ENCODE data around the gene MYH14.

MYH14 gene

GRCh38 chr19:50203281-50204080 is at the start of gene MYH14:
Gene MYH14 (plus strand): TSS chr19:50203622. CDS start chr19:50210366, 6,744 bp downstream.
- no peak for DNase-seq

- DNase-seq = no peak
These were observed 48.9 kb upstream of the MYH14 start for GRCh38 chr19:50154529-50154928.

GRCh38 chr19:50155520-50156109 is 47.8 kb upstream of the MYH14 start:
- DNase-seq = no peak

- no peak for DNase-seq
These were observed 44.8 kb upstream of the MYH14 start for GRCh38 chr19:50158577-50158976.

GRCh38 chr19:50159078-50159477 is 44.3 kb upstream of the MYH14 start:
- DNase-seq = no peak

- no peak for DNase-seq
These were observed 40.4 kb upstream of the MYH14 start, which contains the start of gene IZUMO2 for GRCh38 chr19:50162988-50163387. Gene IZUMO2 (minus strand): TSS chr19:50163281. CDS start chr19:50163194, 87 bp downstream.

- no peak for DNase-seq
These were observed 36.1 kb upstream of the MYH14 start for GRCh38 chr19:50167314-50167721.

- DNase-seq = no peak
These were observed 31.7 kb upstream of the MYH14 start for GRCh38 chr19:50171752-50172151.

GRCh38 chr19:50172726-50173125 is 30.7 kb upstream of the MYH14 start:
- DNase-seq = no peak

GRCh38 chr19:50173127-50173526 is 30.3 kb upstream of the MYH14 start:
- no peak for DNase-seq

- DNase-seq = no peak
These were observed 29.2 kb upstream of the MYH14 start for GRCh38 chr19:50174100-50174793.

- DNase-seq = no peak
These were observed 27.5 kb upstream of the MYH14 start for GRCh38 chr19:50175924-50176323.

- DNase-seq = no peak
These were observed 26.6 kb upstream of the MYH14 start for GRCh38 chr19:50176775-50177174.

GRCh38 chr19:50178320-50178719 is 25.1 kb upstream of the MYH14 start:
- DNase-seq = no peak

- no peak for DNase-seq
These were observed 24.4 kb upstream of the MYH14 start for GRCh38 chr19:50178859-50179537.

- no peak for DNase-seq
These were observed 22.3 kb upstream of the MYH14 start for GRCh38 chr19:50181121-50181520.

- no peak for DNase-seq
These were observed 19.2 kb upstream of the MYH14 start for GRCh38 chr19:50184196-50184595.

- DNase-seq = no peak
These were observed 15.5 kb upstream of the MYH14 start for GRCh38 chr19:50187937-50188336.

- DNase-seq = no peak
These were observed 14.1 kb upstream of the MYH14 start for GRCh38 chr19:50189331-50189730.

GRCh38 chr19:50190439-50190891 is 13.0 kb upstream of the MYH14 start:
- no peak for DNase-seq

GRCh38 chr19:50191216-50191615 is 12.2 kb upstream of the MYH14 start:
- DNase-seq = no peak

GRCh38 chr19:50192463-50193211 is 10.8 kb upstream of the MYH14 start:
- no peak for DNase-seq

All from NCI-H1092 (cell line).